GM18867 (cell line): ENCODE data around the gene CSF2.
"Not testable (repeated sequence)": the region's sequence is repeated elsewhere in the genome, so short reads cannot be mapped to it uniquely, and the experiment has no call there.

Experiments used
- ATAC-seq: cut with Tn5 transposase; IDR thresholded peaks from one replicate; pipeline ENCODE4 v1.9.1; 2021; ENCODE audit warnings: mild to moderate bottlenecking, moderate library complexity; ENCODE audit not compliant: unreplicated experiment

The CSF2 gene

GRCh38 chr5:132105688-132106087 is 32.1 kb downstream of the CSF2 start:
- ATAC-seq: no peak

- ATAC-seq: not testable (repeated sequence)
Measured at GRCh38 chr5:132108495-132108894, 34.9 kb downstream of the CSF2 start.

GRCh38 chr5:132108957-132109356 is 35.4 kb downstream of the CSF2 start:
- not testable (repeated sequence) for ATAC-seq

- ATAC-seq: no peak
Measured at GRCh38 chr5:132109494-132110053, 36.0 kb downstream of the CSF2 start.

- ATAC-seq: no peak
Measured at GRCh38 chr5:132110195-132110594, 36.6 kb downstream of the CSF2 start.

GRCh38 chr5:132110930-132111329 is 37.3 kb downstream of the CSF2 start:
- no peak for ATAC-seq

- ATAC-seq: no peak
Measured at GRCh38 chr5:132112111-132112510, 38.5 kb downstream of the CSF2 start.

GRCh38 chr5:132114150-132115121 is 40.8 kb downstream of the CSF2 start:
- ATAC-seq: no peak

- no peak for ATAC-seq
Measured at GRCh38 chr5:132115375-132115774, 41.8 kb downstream of the CSF2 start.

- no peak for ATAC-seq
Measured at GRCh38 chr5:132116072-132116471, 42.5 kb downstream of the CSF2 start.

GRCh38 chr5:132116909-132117489 is 43.4 kb downstream of the CSF2 start:
- not testable (repeated sequence) for ATAC-seq

- not testable (repeated sequence) for ATAC-seq
Measured at GRCh38 chr5:132120717-132121116, 47.1 kb downstream of the CSF2 start.

- not testable (repeated sequence) for ATAC-seq
Measured at GRCh38 chr5:132122971-132123370, 49.4 kb downstream of the CSF2 start.

GRCh38 chr5:132123578-132123977 is 50.0 kb downstream of the CSF2 start:
- ATAC-seq: not testable (repeated sequence)
